ES-I3 (cell line): ENCODE data around the gene HOXD12.

Experiments
- H3K36me3 ChIP-seq: 2 replicates; pipeline ENCODE4 v1.6.1; 2013; ENCODE audit warnings: mild to moderate bottlenecking, low read length, control low read depth, moderate library complexity; ENCODE audit not compliant: insufficient read depth
- H3K4me1 ChIP-seq: 2 replicates; pipeline ENCODE4 v1.6.1; 2013; ENCODE audit warnings: mild to moderate bottlenecking, control low read depth, low read length; ENCODE audit not compliant: insufficient read depth
- H3K9ac ChIP-seq: 2 replicates; pipeline ENCODE4 v1.6.1; 2013; ENCODE audit warnings: low read depth, mild to moderate bottlenecking, low read length, moderate library complexity
- H3K9me3 ChIP-seq: 2 replicates; pipeline ENCODE4 v1.6.1; 2013; ENCODE audit warnings: mild to moderate bottlenecking, low read length, moderate library complexity; ENCODE audit not compliant: control insufficient read depth, insufficient read depth

HOXD12 gene

GRCh38 chr2:176122052-176122682 is 22.6 kb downstream of the HOXD12 start:
- H3K4me1 ChIP-seq = no peaks in the 10 kb centered on the region
- no peaks in the 10 kb centered on the region for H3K36me3 ChIP-seq
- no peaks in the 10 kb centered on the region for H3K9me3 ChIP-seq
- peak overlapping the region; percentile 24; the same call in 1 of the 2 replicates for H3K9ac ChIP-seq

GRCh38 chr2:176122683-176123410 is 23.3 kb downstream of the HOXD12 start, which contains the start of gene HOXD9:
Gene HOXD9 (plus strand): TSS chr2:176122719. CDS start chr2:176122769, 50 bp downstream.
- H3K9me3 ChIP-seq = no peaks in the 10 kb centered on the region
- H3K9ac ChIP-seq = peak within 1 kb of the TSS; percentile 24; the same call in 1 of the 2 replicates
- H3K4me1 ChIP-seq = no peaks in the 10 kb centered on the region
- no peaks in the 10 kb centered on the region for H3K36me3 ChIP-seq

DNA sequence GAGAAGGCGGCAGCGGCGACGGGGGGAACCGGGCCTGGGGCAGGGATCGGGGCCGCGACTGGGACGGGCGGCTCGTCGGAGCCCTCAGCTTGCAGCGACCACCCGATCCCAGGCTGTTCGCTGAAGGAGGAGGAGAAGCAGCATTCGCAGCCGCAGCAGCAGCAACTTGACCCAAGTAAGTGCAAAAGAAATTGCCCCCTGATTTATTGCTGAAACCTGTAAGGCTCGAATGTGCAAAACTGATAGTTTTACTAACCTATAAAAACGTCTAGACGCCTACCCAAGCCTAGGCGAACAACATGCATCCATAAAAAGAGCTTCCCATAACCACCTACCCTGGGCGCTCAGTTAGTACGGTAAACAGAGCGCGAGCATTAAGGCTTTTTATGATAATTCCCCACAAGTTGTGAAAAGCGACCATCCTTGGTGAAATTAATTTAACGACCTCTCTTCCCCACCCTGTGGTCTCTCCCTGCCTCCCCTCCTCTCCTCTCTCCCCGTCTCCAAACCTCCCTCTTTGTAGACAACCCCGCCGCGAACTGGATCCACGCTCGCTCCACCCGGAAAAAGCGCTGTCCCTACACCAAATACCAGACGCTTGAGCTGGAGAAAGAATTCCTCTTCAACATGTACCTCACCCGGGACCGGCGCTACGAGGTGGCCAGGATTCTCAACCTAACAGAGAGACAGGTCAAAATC is 24.0 kb downstream of the HOXD12 start:
- H3K4me1 ChIP-seq = no peaks in the 10 kb centered on the region
- H3K9me3 ChIP-seq = no peaks in the 10 kb centered on the region
- H3K36me3 ChIP-seq = no peaks in the 10 kb centered on the region
- H3K9ac ChIP-seq = peak overlapping the region; percentile 24; the same call in 1 of the 2 replicates

DNA sequence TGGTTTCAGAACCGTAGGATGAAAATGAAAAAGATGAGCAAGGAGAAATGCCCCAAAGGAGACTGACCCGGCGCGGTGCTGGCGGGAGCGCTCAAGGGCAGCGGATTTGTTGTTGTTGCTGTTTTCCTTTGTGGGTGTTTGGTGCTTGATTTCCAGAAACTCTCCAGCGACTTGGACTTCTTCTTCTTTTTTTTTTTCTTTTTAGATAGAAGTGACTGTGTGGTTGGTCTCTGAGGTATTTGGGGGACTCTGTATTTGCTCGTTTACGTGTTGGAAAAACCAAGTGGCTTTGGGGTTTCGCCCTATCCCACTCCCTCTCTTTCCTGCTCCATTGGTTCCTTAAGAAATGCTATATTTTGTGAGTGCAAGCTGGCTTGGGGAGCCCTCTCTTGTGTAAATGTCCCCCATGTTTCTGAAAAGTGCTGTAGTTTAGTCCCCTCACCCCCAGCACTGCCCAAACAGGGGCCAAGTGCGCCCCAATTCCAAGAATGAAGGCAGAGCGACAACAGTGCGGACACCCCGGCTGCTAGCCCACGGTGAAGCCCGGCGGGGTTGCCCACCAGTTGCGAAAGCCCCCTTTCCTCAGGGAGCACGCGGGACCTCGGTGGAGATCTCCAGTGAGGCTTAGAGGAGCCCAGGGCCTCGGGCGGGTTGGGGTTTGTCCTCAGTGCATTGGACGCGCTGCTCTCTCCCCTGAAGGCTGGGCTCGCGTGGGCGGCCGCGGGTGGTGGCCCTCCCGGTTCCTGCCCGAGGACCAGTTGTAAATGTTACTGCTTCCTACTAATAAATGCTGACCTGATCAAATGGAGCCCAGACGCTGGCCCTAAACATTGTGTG is 24.7 kb downstream of the HOXD12 start:
- Histone ChIP-seq H3K9me3 (no peaks in the 10 kb centered on the region), H3K36me3 (no peaks in the 10 kb centered on the region), H3K9ac (no peak overlapping the region), H3K4me1 (no peaks in the 10 kb centered on the region)

DNA sequence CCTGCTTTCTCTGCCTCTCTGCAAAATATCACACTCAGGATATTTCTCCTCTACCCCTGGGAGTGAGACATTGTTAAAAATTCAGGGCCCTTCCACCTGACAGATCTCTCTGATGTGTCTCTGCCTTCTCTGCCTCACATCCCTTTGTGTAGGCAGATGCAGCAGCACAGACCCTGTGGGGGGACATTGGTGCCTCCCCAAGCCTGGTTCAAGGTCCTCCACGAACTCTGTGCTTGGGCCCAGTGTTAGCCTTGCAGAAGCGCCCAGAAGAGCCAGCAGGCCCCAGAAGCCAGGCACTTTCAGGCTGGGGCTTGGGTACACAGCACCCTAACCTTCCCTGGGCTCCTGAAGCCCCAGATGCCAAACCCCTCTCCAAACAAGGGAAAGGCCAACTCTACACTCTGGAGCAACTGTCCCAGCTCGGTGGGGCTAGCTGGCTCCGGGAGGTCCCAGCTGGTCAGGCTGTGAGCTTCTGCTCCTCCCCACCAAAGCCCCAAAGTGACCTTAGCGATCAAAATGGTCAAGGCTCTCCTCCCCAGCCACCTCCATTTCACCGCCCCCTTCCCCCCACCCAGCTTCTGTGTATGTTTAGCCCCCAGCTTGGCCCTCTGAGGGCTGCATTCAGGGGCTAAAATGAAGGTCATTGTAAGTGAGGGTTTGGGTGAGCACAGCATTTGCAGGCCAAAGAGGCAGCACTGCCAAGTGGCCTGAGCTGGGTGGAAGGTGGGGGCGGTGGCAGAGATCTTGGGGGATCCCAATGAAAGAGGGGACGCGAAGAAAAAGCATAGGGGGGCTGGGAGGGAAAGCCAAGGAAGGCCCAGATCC is 25.6 kb downstream of the HOXD12 start:
- Histone ChIP-seq H3K36me3 (no peaks in the 10 kb centered on the region), H3K4me1 (no peaks in the 10 kb centered on the region), H3K9ac (no peak overlapping the region), H3K9me3 (no peaks in the 10 kb centered on the region)

- H3K9ac ChIP-seq = no peak overlapping the region
- H3K4me1 ChIP-seq = no peaks in the 10 kb centered on the region
- no peaks in the 10 kb centered on the region for H3K9me3 ChIP-seq
- no peaks in the 10 kb centered on the region for H3K36me3 ChIP-seq
Measured at GRCh38 chr2:176125772-176126054, 26.1 kb downstream of the HOXD12 start.

- no peaks in the 10 kb centered on the region for H3K36me3 ChIP-seq
- 0 out of 2 replicates have a peak, but pooled peaks cover under 1% of the 10 kb centered on the region for H3K4me1 ChIP-seq
- no peaks in the 10 kb centered on the region for H3K9me3 ChIP-seq
- H3K9ac ChIP-seq = no peak overlapping the region
Measured at GRCh38 chr2:176126929-176127773, 27.6 kb downstream of the HOXD12 start.

GRCh38 chr2:176127774-176128072 is 28.1 kb downstream of the HOXD12 start:
- Histone ChIP-seq H3K4me1 (0 out of 2 replicates have a peak, but pooled peaks cover 3% of the 10 kb centered on the region), H3K9me3 (no peaks in the 10 kb centered on the region), H3K36me3 (no peaks in the 10 kb centered on the region), H3K9ac (no peak overlapping the region)

GRCh38 chr2:176128172-176128981 is 28.8 kb downstream of the HOXD12 start:
- Histone ChIP-seq H3K9ac (peak overlapping the region; percentile 32; the same call in 1 of the 2 replicates), H3K36me3 (no peaks in the 10 kb centered on the region), H3K4me1 (0 out of 2 replicates have a peak, but pooled peaks cover 3% of the 10 kb centered on the region), H3K9me3 (no peaks in the 10 kb centered on the region)

DNA sequence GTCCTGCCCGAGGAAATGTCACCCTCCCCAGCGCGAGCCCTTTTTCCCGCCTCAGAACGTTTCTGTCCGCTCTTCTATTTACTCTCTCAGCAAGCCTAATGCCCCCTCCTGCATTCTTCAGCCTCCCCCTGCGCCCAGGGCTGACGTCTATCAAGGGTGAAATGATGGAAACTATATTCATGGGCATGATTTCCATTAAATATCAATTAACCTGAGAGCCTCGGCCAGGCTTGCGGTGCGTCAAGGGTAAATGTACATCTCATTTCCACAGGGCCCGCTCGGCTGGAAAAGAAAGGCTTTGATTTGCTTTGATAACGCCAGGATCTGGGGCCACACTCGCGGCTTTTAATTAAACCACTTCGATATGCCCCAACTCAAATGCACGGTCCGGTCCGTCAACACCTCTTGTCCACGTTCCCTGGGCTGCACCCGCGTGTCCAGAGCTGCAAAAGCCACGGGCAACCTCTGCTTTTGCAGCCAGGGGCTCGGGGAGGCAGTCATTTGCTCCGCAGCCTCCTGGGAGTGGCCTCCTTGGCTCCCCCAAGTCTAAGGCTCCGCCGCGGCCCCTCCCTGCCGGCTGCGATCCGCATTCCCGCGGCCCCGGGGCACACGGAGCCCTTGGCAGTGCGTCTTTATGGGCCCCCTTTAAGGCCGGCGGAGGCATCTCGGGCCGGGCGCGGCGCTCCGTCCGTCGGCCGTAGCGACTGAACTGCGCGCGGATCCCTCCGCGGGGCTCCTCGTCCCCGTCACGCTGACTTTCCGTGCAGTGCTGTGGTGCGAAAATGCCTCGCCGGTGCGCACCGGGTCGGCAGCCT is 29.6 kb downstream of the HOXD12 start, which contains the start of gene HOXD8:
Gene HOXD8 (plus strand): TSS at position 724 of the 815 bp plus-strand sequence. CDS start 662 bp downstream, outside the sequence.
- H3K36me3 ChIP-seq = no peaks in the 10 kb centered on the region
- 0 out of 2 replicates have a peak, but pooled peaks cover 3% of the 10 kb centered on the region for H3K4me1 ChIP-seq
- no peaks in the 10 kb centered on the region for H3K9me3 ChIP-seq
- peak within 1 kb of the TSS; percentile 32; the same call in 1 of the 2 replicates for H3K9ac ChIP-seq

DNA sequence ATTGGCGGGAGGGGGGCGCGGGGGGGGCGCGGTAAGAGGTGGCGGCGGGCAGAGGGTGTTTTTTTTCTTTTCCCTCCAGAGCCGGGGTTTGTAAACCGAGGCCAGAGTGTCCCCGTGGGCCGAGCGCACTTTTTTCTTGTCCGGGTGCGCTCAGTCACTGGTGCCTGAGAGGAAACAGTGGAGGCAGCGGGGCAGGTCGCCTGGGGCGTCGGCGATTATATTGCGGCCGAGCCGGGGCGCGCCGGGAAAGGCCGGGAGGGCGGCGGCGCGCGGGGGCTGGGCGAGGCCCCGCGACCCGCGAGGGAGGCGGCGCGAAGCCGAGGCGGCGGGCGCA is 30.2 kb downstream of the HOXD12 start:
- Histone ChIP-seq H3K36me3 (no peaks in the 10 kb centered on the region), H3K4me1 (0 out of 2 replicates have a peak, but pooled peaks cover 3% of the 10 kb centered on the region), H3K9ac (peak overlapping the region; percentile 28; the same call in 1 of the 2 replicates), H3K9me3 (no peaks in the 10 kb centered on the region)
